Fibroblast of lung (primary cell): Measurements from ENCODE around the gene CNGA1. TPM values are rescaled to one million over a fixed set of nuclear protein-coding genes. Genes with fewer than 3 reads are reported as not detected.
A peak's percentile ranks its signal among the peaks of the same experiment; 100 is the strongest.

Experiments used
- DNase-seq, 2 donors: peaks; one replicate each; pipeline versions ENCODE4 v3.0.0 to v3.0.0-alpha.2; 2010; ENCODE audit warnings: low read depth in 2 of 2
- H2AFZ ChIP-seq: 2 replicates; pipeline ENCODE4 v1.5.1; 2012; ENCODE audit warnings: low read length, control low read depth, inconsistent platforms
- H3K27ac ChIP-seq: 2 replicates; pipeline ENCODE4 v1.5.1; 2011; ENCODE audit warnings: low read length, control low read depth; ENCODE audit not compliant: insufficient read depth
- H3K27me3 ChIP-seq: 2 replicates; pipeline ENCODE4 v1.5.1; 2011; ENCODE audit warnings: mild to moderate bottlenecking, low read length; ENCODE audit not compliant: control insufficient read depth, insufficient read depth
- H3K36me3 ChIP-seq: 2 replicates; pipeline ENCODE4 v1.5.1; 2011; ENCODE audit warnings: low read length; ENCODE audit not compliant: control insufficient read depth, insufficient read depth
- H3K4me1 ChIP-seq: 2 replicates; pipeline ENCODE4 v1.5.1; 2011; ENCODE audit warnings: low read length; ENCODE audit not compliant: control insufficient read depth, insufficient read depth; ENCODE audit errors: extremely low read depth
- H3K4me2 ChIP-seq: 2 replicates; pipeline ENCODE4 v1.5.1; 2011; ENCODE audit warnings: low read length, control low read depth; ENCODE audit not compliant: insufficient read depth; ENCODE audit errors: extremely low read depth
- H3K4me3 ChIP-seq, 4 experiments: fragments of 200-600 bp in 1 of 4; sonication (generic) in 1 of 4; replicated peaks in 1 of 4; 2 replicates each; pipeline ENCODE4 v1.5.1; 2011 to 2016; ENCODE audit warnings: low read length in 4 of 4, low read depth in 3 of 4, mild to moderate bottlenecking in 3 of 4, control low read depth in 2 of 4, inconsistent platforms in 1 of 4, mixed read lengths in 1 of 4; ENCODE audit not compliant: insufficient read depth in 1 of 4; ENCODE audit errors: control extremely low read depth in 1 of 4
- H3K79me2 ChIP-seq: 2 replicates; pipeline ENCODE4 v1.5.1; 2012; ENCODE audit warnings: mild to moderate bottlenecking, low read length, inconsistent platforms; ENCODE audit not compliant: control insufficient read depth, insufficient read depth
- H3K9ac ChIP-seq: 2 replicates; pipeline ENCODE4 v1.5.1; 2011; ENCODE audit warnings: mild to moderate bottlenecking, low read length, control low read depth; ENCODE audit not compliant: insufficient read depth
- H3K9me3 ChIP-seq: 2 replicates; pipeline ENCODE4 v1.5.1; 2012; ENCODE audit warnings: low read depth, low read length; ENCODE audit not compliant: control insufficient read depth, insufficient read depth
- H4K20me1 ChIP-seq: 2 replicates; pipeline ENCODE4 v1.5.1; 2011; ENCODE audit warnings: low read length; ENCODE audit not compliant: control insufficient read depth, insufficient read depth; ENCODE audit errors: extremely low read depth
- CTCF ChIP-seq, 2 donors: IDR thresholded peaks in 1 of 2; conservative IDR thresholded peaks in 1 of 2; 1 replicate in 1 of 2; 2 replicates in 1 of 2; pipeline ENCODE4 v1.5.1; 2011 to 2012; ENCODE audit warnings: low read length in 2 of 2, control low read depth in 1 of 2, inconsistent platforms in 1 of 2, low read depth in 1 of 2, mild to moderate bottlenecking in 1 of 2
- EZH2 ChIP-seq: IDR thresholded peaks from 2 replicates; pipeline ENCODE4 v1.5.1; 2012; ENCODE audit warnings: low read length, control low read depth, mild to moderate bottlenecking; ENCODE audit errors: missing control alignments
- polyA plus RNA-seq, 2 donors: library from polyadenylated mRNA; depleted of rRNA in 1 of 2; stranded (reverse) in 1 of 2; unstranded in 1 of 2; fragments of >200 nt; gene quantifications; 2 replicates each; pipeline ENCODE4 v1.2.1, GENCODE V29; 2011 to 2012; ENCODE audit warnings: missing spikeins in 1 of 2
- total RNA-seq: library from RNA; depleted of rRNA; stranded (reverse); fragments of >200 nt; gene quantifications from 2 replicates; pipeline ENCODE4 v1.2.1, GENCODE V29; 2014

Gene CNGA1
- total and polyA plus RNA-seq, 2 donors (not counting 1 experiment from before 2014, with no cell fraction given): not detected

- Histone ChIP-seq H3K4me2 (no peak overlapping the region), H3K9ac (no peak overlapping the region), H2AFZ (no peak overlapping the region), H4K20me1 (no peaks in the 10 kb centered on the region), H3K36me3 (no peaks in the 10 kb centered on the region), H3K79me2 (no peaks in the 10 kb centered on the region), H3K9me3 (no peaks in the 10 kb centered on the region), H3K27me3 (no peaks in the 10 kb centered on the region), H3K4me1 (no peaks in the 10 kb centered on the region), H3K4me3 (no peak overlapping the region), H3K27ac (no peak overlapping the region)
- no peak for DNase-seq
- TF ChIP-seq EZH2: no peak
- TF ChIP-seq CTCF (conservative IDR thresholded peaks at IDR 0.05 in 1 of 2, IDR thresholded peaks at IDR 0.05 in 1 of 2; ENCODE audit: low read depth in 1 of 2, low read length in 2 of 2): no peak
These were observed 61.8 kb downstream of the CNGA1 start for GRCh38 chr4:47954677-47955076.

DNA sequence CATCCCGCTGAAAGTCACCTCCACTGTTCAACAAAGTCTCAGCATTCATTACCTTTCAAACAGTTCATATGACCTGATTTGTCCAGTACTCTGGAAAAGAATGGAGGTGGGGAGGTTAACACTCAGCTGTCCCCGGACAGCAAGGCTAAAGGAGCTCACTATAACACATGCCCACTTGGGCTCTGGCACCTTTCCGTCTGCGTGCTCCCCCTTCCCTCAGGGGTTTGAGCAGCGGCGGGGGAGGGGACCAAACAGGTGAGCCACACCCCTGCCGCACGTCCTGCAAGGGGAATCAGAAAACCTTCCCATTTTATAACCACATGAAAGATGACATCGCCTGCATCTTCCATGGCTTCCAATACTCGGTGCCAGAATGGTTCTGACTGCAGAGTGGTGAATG lies 62.2 kb downstream of the CNGA1 start:
- Histone ChIP-seq H2AFZ (no peak overlapping the region), H3K9me3 (no peaks in the 10 kb centered on the region), H3K9ac (no peak overlapping the region), H3K4me3 (no peak overlapping the region), H3K4me2 (no peak overlapping the region), H3K36me3 (no peaks in the 10 kb centered on the region), H4K20me1 (no peaks in the 10 kb centered on the region), H3K4me1 (no peaks in the 10 kb centered on the region), H3K27me3 (no peaks in the 10 kb centered on the region), H3K27ac (no peak overlapping the region), H3K79me2 (no peaks in the 10 kb centered on the region)
- DNase-seq: no peak
- TF ChIP-seq EZH2 (no peak), CTCF (conservative IDR thresholded peaks at IDR 0.05 in 1 of 2, IDR thresholded peaks at IDR 0.05 in 1 of 2; ENCODE audit: low read depth in 1 of 2, low read length in 2 of 2) (no peak)

- DNase-seq: no peak
These were observed 70.4 kb downstream of the CNGA1 start for GRCh38 chr4:47945930-47946726.

More at GRCh38 chr4:47945930-47946726, 70.4 kb downstream of the CNGA1 start:
- Histone ChIP-seq H3K4me1 (no peaks in the 10 kb centered on the region), H3K9me3 (no peaks in the 10 kb centered on the region), H3K79me2 (no peaks in the 10 kb centered on the region), H3K4me3 (no peak overlapping the region), H3K36me3 (no peaks in the 10 kb centered on the region), H2AFZ (no peak overlapping the region), H3K27ac (no peak overlapping the region), H3K9ac (no peak overlapping the region), H3K27me3 (no peaks in the 10 kb centered on the region), H4K20me1 (no peaks in the 10 kb centered on the region), H3K4me2 (no peak overlapping the region)
- TF ChIP-seq EZH2 (no peak), CTCF (conservative IDR thresholded peaks at IDR 0.05 in 1 of 2, IDR thresholded peaks at IDR 0.05 in 1 of 2; ENCODE audit: low read depth in 1 of 2, low read length in 2 of 2) (peak in 1 of 2 donors; percentile 14)
